ENCODE results near the gene CYFIP2. TPM values are rescaled to one million over a fixed set of nuclear protein-coding genes. Genes with fewer than 3 reads are reported as not detected.

The CYFIP2 gene
- total and polyA plus RNA-seq, 10 of the 15 experiments (the other 5 are each of a cell fraction or from before 2014, with no cell fraction given): 43.4 to 173 (median 96.0) TPM

DNA sequence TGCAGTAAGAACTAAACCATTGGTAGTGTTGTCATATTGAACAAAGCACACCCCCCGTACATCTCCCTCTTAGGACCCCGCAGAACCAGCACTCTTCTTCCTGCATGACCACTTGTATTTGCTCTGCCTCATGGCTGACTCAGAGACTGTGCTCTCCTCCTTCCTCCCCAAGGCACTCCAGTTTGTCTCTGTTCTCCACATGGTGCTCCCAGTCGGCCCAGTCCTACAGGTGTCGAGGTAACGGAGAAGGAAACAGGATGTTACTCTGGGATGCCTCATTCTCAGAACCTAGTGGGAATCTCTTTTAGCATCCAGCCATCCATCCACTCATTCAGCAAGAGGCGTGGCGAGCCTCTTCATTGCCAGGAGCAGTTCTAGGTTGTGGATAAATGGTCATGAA, 97.1 kb downstream of the CYFIP2 start:
- H3K4me1 ChIP-seq (ENCODE audit: control insufficient read depth, insufficient read depth, low read length): no peaks in the 10 kb centered on the region
- DNase-seq (ENCODE audit: low read depth, low spot score) (no peak), FAIRE-seq (no peak), ATAC-seq (no peak)
- no peak for TF ChIP-seq NRF1 (conservative IDR thresholded peaks at IDR 0.05; ENCODE audit: low read depth, low read length)
- no peak for TF ChIP-seq RFX5 (IDR thresholded peaks at IDR 0.05; ENCODE audit: low read depth, low read length)
- TF ChIP-seq ZNF274 (IDR thresholded peaks at IDR 0.05; ENCODE audit: insufficient read depth, insufficient read length): no peak
- no peak for TF ChIP-seq RAD21 (IDR thresholded peaks at IDR 0.05; ENCODE audit: insufficient read depth, low read depth, low read length)
- TF ChIP-seq EZH2 (IDR thresholded peaks at IDR 0.05; ENCODE audit: borderline replicate concordance, control insufficient read depth, low read depth, low read length): no peak
- TF ChIP-seq KAT2A (conservative IDR thresholded peaks at IDR 0.05; ENCODE audit: control insufficient read depth, low read depth, low read length): no peak
- TF ChIP-seq EED (IDR thresholded peaks at IDR 0.05; ENCODE audit: low read depth): no peak
- no peak for TF ChIP-seq ZZZ3 (IDR thresholded peaks at IDR 0.05; ENCODE audit: control insufficient read depth, insufficient read length, low read depth)
- TF ChIP-seq SIX5 (IDR thresholded peaks at IDR 0.05; ENCODE audit: low read depth, low read length, severe bottlenecking): no peak
- H3K27me3 ChIP-seq (replicated peaks in 1 of 2; ENCODE audit: control insufficient read depth in 2 of 2, insufficient read depth in 2 of 2, low read length in 1 of 2): no peaks in the 10 kb centered on the region
- intact Hi-C loops (cut with micrococcal nuclease; ENCODE audit: unreplicated experiment): no loop called here
- no peaks in the 10 kb centered on the region for H3K9me3 ChIP-seq (replicated peaks; ENCODE audit: control insufficient read depth, insufficient read depth, low read length)
- ChIA-PET CTCF (interaction anchor here (1.2 kb wide), 1 partner anchor 35 kb away, joined by 3 read pairs; no protein-coding TSS in a partner anchor), RAD21 (ENCODE audit: unreplicated experiment) (no interaction called here), POLR2A (no interaction called here), SMC1A (ENCODE audit: uncharacterized antibody, unreplicated experiment) (no interaction called here)
- H3K36me3 ChIP-seq (ENCODE audit: control insufficient read depth in 2 of 2, insufficient read depth in 2 of 2, low read length in 1 of 2): peaks cover 10 to 53% of the 10 kb centered on the region in 2 experiments
- WGBS (ENCODE audit: insufficient coverage, insufficient replicate concordance, low lambda C conversion rate, missing lambda C conversion rate): 95% methylated on average over 7 of the region's 7 CpGs
- no peak overlapping the region for H3K27ac ChIP-seq (ENCODE audit: control insufficient read depth, insufficient read depth)
- no peak overlapping the region for H2AFZ ChIP-seq (ENCODE audit: control insufficient read depth, low read depth, low read length)
- BruUV-seq (replicated peaks): no TSS peak
- H4K20me1 ChIP-seq (ENCODE audit: control insufficient read depth, insufficient read depth): no peaks in the 10 kb centered on the region
- no peaks in the 10 kb centered on the region for H3K79me2 ChIP-seq (ENCODE audit: control insufficient read depth, insufficient read depth, low read length)
- H3K4me3 ChIP-seq: no peak overlapping the region
- in situ Hi-C loops (cut with MboI): no loop called here
- no peak overlapping the region for H3K9ac ChIP-seq (ENCODE audit: control insufficient read depth, insufficient read depth, low read length)
- no peak overlapping the region for H3K4me2 ChIP-seq (ENCODE audit: control insufficient read depth, insufficient read depth)

DNA sequence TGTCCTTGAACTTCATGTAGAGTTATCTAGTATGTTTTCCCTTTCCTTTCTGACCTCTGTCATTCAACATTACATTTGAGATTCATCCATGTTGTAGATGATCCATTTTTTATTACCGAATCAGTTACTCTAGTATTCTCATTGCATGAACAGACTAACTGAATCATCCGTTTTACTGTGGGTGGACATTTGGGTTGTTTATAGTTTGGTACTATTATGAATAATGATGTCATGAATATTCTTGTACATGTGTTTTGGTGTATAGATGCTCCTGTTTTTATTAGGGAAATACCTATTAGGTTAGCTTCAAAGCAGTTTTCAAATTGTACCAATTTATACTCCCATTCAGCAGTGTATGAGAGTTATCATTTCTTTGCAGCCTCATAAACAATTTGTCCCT, 99.8 kb downstream of the CYFIP2 start:
- no peaks in the 10 kb centered on the region for H3K79me2 ChIP-seq (ENCODE audit: control insufficient read depth, insufficient read depth, low read length)
- SMC1A ChIA-PET (ENCODE audit: uncharacterized antibody, unreplicated experiment): no interaction called here
- POLR2A ChIA-PET: no interaction called here
- H4K20me1 ChIP-seq (ENCODE audit: control insufficient read depth, insufficient read depth): no peaks in the 10 kb centered on the region
- ATAC-seq (no peak), DNase-seq (ENCODE audit: low read depth, low spot score) (no peak), FAIRE-seq (peak; percentile 18)
- RAD21 ChIA-PET (ENCODE audit: unreplicated experiment): no interaction called here
- H3K4me3 ChIP-seq: no peak overlapping the region
- in situ Hi-C loops (cut with MboI) (no loop called here), intact Hi-C loops (cut with micrococcal nuclease; ENCODE audit: unreplicated experiment) (no loop called here)
- H3K4me1 ChIP-seq (ENCODE audit: control insufficient read depth, insufficient read depth, low read length): no peaks in the 10 kb centered on the region
- no peak overlapping the region for H3K9ac ChIP-seq (ENCODE audit: control insufficient read depth, insufficient read depth, low read length)
- H3K27me3 ChIP-seq (replicated peaks in 1 of 2; ENCODE audit: control insufficient read depth in 2 of 2, insufficient read depth in 2 of 2, low read length in 1 of 2): no peaks in the 10 kb centered on the region
- no peak overlapping the region for H2AFZ ChIP-seq (ENCODE audit: control insufficient read depth, low read depth, low read length)
- H3K9me3 ChIP-seq (replicated peaks; ENCODE audit: control insufficient read depth, insufficient read depth, low read length): no peaks in the 10 kb centered on the region
- CTCF ChIA-PET: no interaction called here
- 98% methylated on average over 2 of the region's 2 CpGs for WGBS (ENCODE audit: insufficient coverage, insufficient replicate concordance, low lambda C conversion rate, missing lambda C conversion rate)
- no peak overlapping the region for H3K4me2 ChIP-seq (ENCODE audit: control insufficient read depth, insufficient read depth)
- no peak overlapping the region for H3K27ac ChIP-seq (ENCODE audit: control insufficient read depth, insufficient read depth)
- BruUV-seq (replicated peaks): no TSS peak
- H3K36me3 ChIP-seq (ENCODE audit: control insufficient read depth in 2 of 2, insufficient read depth in 2 of 2, low read length in 1 of 2): peaks cover 8 to 30% of the 10 kb centered on the region in 2 experiments
- TF ChIP-seq KAT2A (conservative IDR thresholded peaks at IDR 0.05; ENCODE audit: control insufficient read depth, low read depth, low read length) (no peak), GATAD2B (conservative IDR thresholded peaks at IDR 0.05; ENCODE audit: low read depth) (no peak), E4F1 (IDR thresholded peaks at IDR 0.05; ENCODE audit: borderline replicate concordance, partially characterized antibody) (no peak), ZBTB33 (IDR thresholded peaks at IDR 0.05) (no peak), MYB (IDR thresholded peaks at IDR 0.05; ENCODE audit: borderline replicate concordance, low read depth, low read length) (no peak), ATF7 (IDR thresholded peaks at IDR 0.05; ENCODE audit: low read depth) (no peak)
